Thyroid gland (tissue), 4 donors: ENCODE results near the gene DNASE2B.
A peak's percentile ranks its signal among the peaks of the same experiment; 100 is the strongest.

ENCODE experiments used
- POLR2A ChIP-seq, 2 donors: fragments of 450-650 bp; IDR thresholded peaks; one replicate each; pipeline ENCODE4 v1.6.1; 2017; ENCODE audit warnings: antibody characterized with exemption in 2 of 2, mild to moderate bottlenecking in 2 of 2, moderate library complexity in 1 of 2
- TF ChIP-seq, protein P1 (sequence below), 6 experiments: fragments of 200-600 bp in 3 of 6; fragments of 450-650 bp in 3 of 6; sonication (generic) in 3 of 6; IDR thresholded peaks; one replicate each; pipeline ENCODE4 v1.5.1; 2016 to 2019; ENCODE audit warnings: antibody characterized with exemption in 6 of 6, mild to moderate bottlenecking in 2 of 6, inconsistent platforms in 1 of 6, moderate library complexity in 1 of 6

DNA sequence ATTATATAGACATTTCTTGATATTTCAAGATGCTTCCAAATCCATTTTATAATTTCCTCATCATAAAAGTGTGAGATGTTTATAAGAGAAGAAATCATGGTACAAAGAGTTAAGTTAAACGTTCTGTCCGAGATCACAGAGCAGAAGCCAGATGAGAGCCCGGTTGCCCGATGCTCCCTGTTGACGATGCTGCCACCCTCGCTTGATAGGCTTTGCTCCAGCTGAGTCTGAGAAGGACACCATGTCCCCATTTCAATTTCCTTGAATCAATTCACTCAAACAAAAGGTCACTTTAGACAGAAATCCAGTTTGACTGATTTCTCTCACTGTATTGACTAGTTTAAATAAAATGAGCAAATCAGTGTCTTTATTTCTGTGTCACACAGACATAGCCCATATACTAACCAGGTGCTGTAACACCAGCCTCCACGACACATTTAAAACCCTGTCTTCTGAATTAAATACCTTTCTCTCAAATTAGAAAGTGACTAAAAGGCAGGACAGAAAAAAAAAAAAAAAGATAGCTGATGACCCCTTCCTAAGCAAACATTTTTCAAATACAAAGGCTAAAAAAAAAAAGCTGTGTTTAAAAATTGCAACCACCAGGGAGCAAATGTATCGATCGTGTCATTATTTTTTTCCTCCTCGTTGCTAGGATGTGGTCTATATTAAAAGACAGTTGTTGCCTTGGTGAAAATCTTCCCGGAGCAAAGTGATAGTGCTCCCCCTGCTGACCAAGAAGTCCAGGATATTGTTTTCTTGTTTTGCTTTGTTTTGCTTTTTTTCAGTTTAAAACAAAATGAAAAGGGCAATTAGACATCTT, 35.2 kb downstream of the DNASE2B start:
- TF ChIP-seq, protein P1, sequence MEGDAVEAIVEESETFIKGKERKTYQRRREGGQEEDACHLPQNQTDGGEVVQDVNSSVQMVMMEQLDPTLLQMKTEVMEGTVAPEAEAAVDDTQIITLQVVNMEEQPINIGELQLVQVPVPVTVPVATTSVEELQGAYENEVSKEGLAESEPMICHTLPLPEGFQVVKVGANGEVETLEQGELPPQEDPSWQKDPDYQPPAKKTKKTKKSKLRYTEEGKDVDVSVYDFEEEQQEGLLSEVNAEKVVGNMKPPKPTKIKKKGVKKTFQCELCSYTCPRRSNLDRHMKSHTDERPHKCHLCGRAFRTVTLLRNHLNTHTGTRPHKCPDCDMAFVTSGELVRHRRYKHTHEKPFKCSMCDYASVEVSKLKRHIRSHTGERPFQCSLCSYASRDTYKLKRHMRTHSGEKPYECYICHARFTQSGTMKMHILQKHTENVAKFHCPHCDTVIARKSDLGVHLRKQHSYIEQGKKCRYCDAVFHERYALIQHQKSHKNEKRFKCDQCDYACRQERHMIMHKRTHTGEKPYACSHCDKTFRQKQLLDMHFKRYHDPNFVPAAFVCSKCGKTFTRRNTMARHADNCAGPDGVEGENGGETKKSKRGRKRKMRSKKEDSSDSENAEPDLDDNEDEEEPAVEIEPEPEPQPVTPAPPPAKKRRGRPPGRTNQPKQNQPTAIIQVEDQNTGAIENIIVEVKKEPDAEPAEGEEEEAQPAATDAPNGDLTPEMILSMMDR (IDR thresholded peaks at IDR 0.05) = peak; percentile 61 to 95 (median 72)
- TF ChIP-seq POLR2A (IDR thresholded peaks at IDR 0.05) = no peak
